Kidney (tissue), 14 donors: ENCODE data around the gene CEBPG. TPM values are rescaled to one million over a fixed set of nuclear protein-coding genes. Genes with fewer than 3 reads are reported as not detected.

Experiments used
- DNase-seq, 5 donors: peaks; one replicate each; pipeline ENCODE4 v3.0.0-alpha.2; 2013 to 2020
- FAIRE-seq: peaks from 2 replicates; lab custom pipeline; 2012; peaks lifted over from hg19 to GRCh38; lab: Jason Lieb, UNC
- H3K27ac ChIP-seq, 2 donors: one replicate each; pipeline ENCODE4 v1.7.0; 2013; ENCODE audit warnings: low read depth in 2 of 2, low read length in 2 of 2, inconsistent platforms in 1 of 2
- H3K27me3 ChIP-seq: one replicate; pipeline ENCODE4 v1.7.1; 2013; ENCODE audit warnings: low read length, inconsistent platforms; ENCODE audit not compliant: control insufficient read depth, insufficient read depth
- H3K36me3 ChIP-seq, 3 donors: one replicate each; pipeline versions ENCODE4 v1.7.0 to v1.7.1; 2013; ENCODE audit warnings: low read length in 3 of 3, control low read depth in 1 of 3, inconsistent platforms in 1 of 3; ENCODE audit not compliant: insufficient read depth in 3 of 3, control insufficient read depth in 2 of 3
- H3K4me1 ChIP-seq, 3 donors: one replicate each; pipeline versions ENCODE4 v1.7.0 to v1.7.1; 2013; ENCODE audit warnings: low read length in 3 of 3, inconsistent platforms in 1 of 3, low read depth in 1 of 3; ENCODE audit not compliant: control insufficient read depth in 2 of 3, insufficient read depth in 2 of 3
- H3K4me3 ChIP-seq, 3 donors: one replicate each; pipeline versions ENCODE4 v1.7.0 to v1.8.1; 2013; ENCODE audit warnings: low read length in 3 of 3, control low read depth in 1 of 3, inconsistent platforms in 1 of 3
- H3K9ac ChIP-seq, 3 donors: one replicate each; pipeline versions ENCODE4 v1.7.0 to v1.7.1; 2013; ENCODE audit warnings: low read length in 3 of 3, control low read depth in 1 of 3, inconsistent platforms in 1 of 3
- H3K9me3 ChIP-seq, 3 donors: one replicate each; pipeline versions ENCODE4 v1.7.0 to v1.7.1; 2013; ENCODE audit warnings: low read length in 3 of 3, control low read depth in 1 of 3, inconsistent platforms in 1 of 3; ENCODE audit not compliant: control insufficient read depth in 2 of 3, insufficient read depth in 1 of 3
- CTCF ChIP-seq: IDR thresholded peaks from 3 replicates; pipeline ENCODE4 v1.5.1; 2012; ENCODE audit warnings: mild to moderate bottlenecking, moderate library complexity, borderline replicate concordance; ENCODE audit not compliant: insufficient read depth; ENCODE audit errors: extremely low read depth
- intact Hi-C: fragments of 100-400 bp; cut with DNase I; formaldehyde crosslinking; loops from one replicate; pipeline ENCODE4 v1.11.1; 2022
- polyA plus RNA-seq: library from polyadenylated mRNA; stranded (reverse); fragments of 350-450 nt; fragmentation: Illumina TruSeq; extraction: RNeasy Lipid Tissue Mini Kit (QIAGEN cat#74804); gene quantifications from one replicate; pipeline ENCODE4 v1.2.3, GENCODE V29; 2014; ENCODE audit warnings: low read depth, low replicate concordance; ENCODE audit not compliant: insufficient read depth
- total RNA-seq: library from RNA; stranded (reverse); fragmentation: NEBNext Ultra II Directional; extraction: Animal tissue kit (Norgen Biotek cat#: 25700); gene quantifications from one replicate; pipeline ENCODE4 v1.2.1, GENCODE V29; 2021
- donor health status: control.
- donor health status: control.
- donor health status: control.
- donor health status: control.
- donor health status: control.
- donor health status: DM: yes; HTN: yes; CAD: no.
- donor health status: Normal renal cell carcinoma (clear cell type).

CEBPG gene
- total and polyA plus RNA-seq, 2 donors from 2014 or later: 13.0 to 22.4 TPM

GRCh38 chr19:33432015-33432414 lies 58.5 kb downstream of the CEBPG start:
- FAIRE-seq (no peak), DNase-seq (peak in 2 of 5 donors; percentile 3 to 23)
- Histone ChIP-seq H3K27me3 (no peaks in the 10 kb centered on the region), H3K9me3 (no peaks in the 10 kb centered on the region), H3K36me3 (no peaks in the 10 kb centered on the region), H3K4me1 (peaks cover 0 to 4% (median 4%) of the 10 kb centered on the region in 3 donors), H3K4me3 (no peak overlapping the region), H3K27ac (no peak overlapping the region), H3K9ac (no peak overlapping the region)
- intact Hi-C loops: no loop called here
- no peak for TF ChIP-seq CTCF

Other genes with a start within 250 kb of the CEBPG start
- not detected for gene WDR88, start 241.6 kb upstream of the CEBPG start, total RNA-seq
- not detected for gene WDR88, start 241.6 kb upstream of the CEBPG start, polyA plus RNA-seq
- 23.8 TPM for gene LRP3, start 179.4 kb upstream of the CEBPG start, total RNA-seq
- gene LRP3, start 179.4 kb upstream of the CEBPG start, polyA plus RNA-seq: 13.9 TPM
- gene SLC7A10, start 147.9 kb upstream of the CEBPG start, total RNA-seq: not detected
- gene SLC7A10, start 147.9 kb upstream of the CEBPG start, polyA plus RNA-seq: 0.41 TPM
- gene CEBPA, start 71.2 kb upstream of the CEBPG start, total RNA-seq: 7.1 TPM
- gene CEBPA, start 71.2 kb upstream of the CEBPG start, polyA plus RNA-seq: 6.6 TPM
- gene PEPD, start 148.1 kb downstream of the CEBPG start, total RNA-seq: 71.4 TPM
- 402 TPM for gene PEPD, start 148.1 kb downstream of the CEBPG start, polyA plus RNA-seq
- 0.28 TPM for gene CHST8, start 248.2 kb downstream of the CEBPG start, total RNA-seq
- not detected for gene CHST8, start 248.2 kb downstream of the CEBPG start, polyA plus RNA-seq